H9 (cell line): Measurements from ENCODE around the gene RMI1. TPM values are rescaled to one million over a fixed set of nuclear protein-coding genes. Genes with fewer than 3 reads are reported as not detected.

ENCODE experiments used
- DNase-seq: peaks from one replicate; pipeline ENCODE4 v3.0.0-alpha.2; 2017
- H2AFZ ChIP-seq: one replicate; pipeline ENCODE4 v1.6.1; 2013; ENCODE audit warnings: mild to moderate bottlenecking, low read length, control low read depth, moderate library complexity
- H2AK5ac ChIP-seq: 2 replicates; pipeline ENCODE4 v1.6.1; 2013; ENCODE audit warnings: low read length, control low read depth, mixed read lengths; ENCODE audit not compliant: insufficient read length
- H2BK120ac ChIP-seq: one replicate; pipeline ENCODE4 v1.6.1; 2013; ENCODE audit warnings: low read depth, mild to moderate bottlenecking, low read length, control low read depth, inconsistent platforms; ENCODE audit not compliant: poor library complexity, severe bottlenecking
- H2BK12ac ChIP-seq: 2 replicates; pipeline ENCODE4 v1.6.1; 2013; ENCODE audit warnings: low read length, control low read depth, mixed read lengths, low read depth; ENCODE audit not compliant: insufficient read length
- H2BK15ac ChIP-seq: 2 replicates; pipeline ENCODE4 v1.6.1; 2013; ENCODE audit warnings: low read depth, low read length, control low read depth
- H2BK20ac ChIP-seq: one replicate; pipeline ENCODE4 v1.6.1; 2013; ENCODE audit warnings: low read depth, mild to moderate bottlenecking, low read length, control low read depth, inconsistent platforms; ENCODE audit not compliant: poor library complexity, severe bottlenecking
- H2BK5ac ChIP-seq: 2 replicates; pipeline ENCODE4 v1.6.1; 2013; ENCODE audit warnings: low read length, control low read depth, mixed read lengths; ENCODE audit not compliant: insufficient read length
- H3K14ac ChIP-seq: 2 replicates; pipeline ENCODE4 v1.6.1; 2013; ENCODE audit warnings: low read length, control low read depth; ENCODE audit not compliant: insufficient read depth
- H3K18ac ChIP-seq: 2 replicates; pipeline ENCODE4 v1.6.1; 2013; ENCODE audit warnings: low read depth, mild to moderate bottlenecking, mixed read lengths, low read length, control low read depth; ENCODE audit not compliant: insufficient read length
- H3K23ac ChIP-seq: 2 replicates; pipeline ENCODE4 v1.6.1; 2013; ENCODE audit warnings: low read length, control low read depth, mixed read lengths, low read depth; ENCODE audit not compliant: insufficient read length
- H3K23me2 ChIP-seq: 2 replicates; pipeline ENCODE4 v1.6.1; 2013; ENCODE audit warnings: low read depth, mild to moderate bottlenecking, mixed read lengths, low read length, control low read depth; ENCODE audit not compliant: insufficient read length, poor library complexity, severe bottlenecking
- H3K27ac ChIP-seq: 2 replicates; pipeline ENCODE4 v1.5.1; 2013; ENCODE audit warnings: low read length, control low read depth, mixed read lengths, low read depth; ENCODE audit not compliant: insufficient read length
- H3K27me3 ChIP-seq: 2 replicates; pipeline ENCODE4 v1.6.1; 2013; ENCODE audit warnings: low read length, control low read depth, inconsistent platforms; ENCODE audit not compliant: insufficient read depth
- H3K4ac ChIP-seq: 2 replicates; pipeline ENCODE4 v1.6.1; 2013; ENCODE audit warnings: low read depth, mild to moderate bottlenecking, control low read depth, inconsistent platforms, low read length, moderate library complexity
- H3K4me1 ChIP-seq: 2 replicates; pipeline ENCODE4 v1.6.1; 2013; ENCODE audit warnings: low read length, control low read depth, inconsistent platforms; ENCODE audit not compliant: insufficient read depth
- H3K4me2 ChIP-seq: 2 replicates; pipeline ENCODE4 v1.6.1; 2013; ENCODE audit warnings: low read length, control low read depth, mixed read lengths; ENCODE audit not compliant: insufficient read length, insufficient read depth
- H3K56ac ChIP-seq: 2 replicates; pipeline ENCODE4 v1.6.1; 2013; ENCODE audit warnings: low read depth, mild to moderate bottlenecking, mixed read lengths, low read length, control low read depth; ENCODE audit not compliant: insufficient read length
- H3K79me1 ChIP-seq: 2 replicates; pipeline ENCODE4 v1.6.1; 2013; ENCODE audit warnings: low read depth, mild to moderate bottlenecking, moderate library complexity, low read length, control low read depth, inconsistent platforms; ENCODE audit not compliant: insufficient read depth, poor library complexity, severe bottlenecking
- H3K79me2 ChIP-seq: 2 replicates; pipeline ENCODE4 v1.6.1; 2013; ENCODE audit warnings: low read length, control low read depth, inconsistent platforms; ENCODE audit not compliant: insufficient read depth
- H3K9ac ChIP-seq: 2 replicates; pipeline ENCODE4 v1.6.1; 2013; ENCODE audit warnings: low read length, control low read depth, mixed read lengths; ENCODE audit not compliant: insufficient read length; ENCODE audit errors: extremely low read depth
- H3K9me3 ChIP-seq: one replicate; pipeline ENCODE4 v1.6.1; 2013; ENCODE audit warnings: low read depth, low read length, inconsistent platforms; ENCODE audit not compliant: control insufficient read depth
- H3T11ph ChIP-seq: one replicate; pipeline ENCODE4 v1.6.1; 2013; ENCODE audit warnings: mild to moderate bottlenecking, low read length, control low read depth, inconsistent platforms
- H4K20me1 ChIP-seq: one replicate; pipeline ENCODE4 v1.6.1; 2013; ENCODE audit not compliant: control insufficient read depth, insufficient read length, insufficient read depth
- H4K5ac ChIP-seq: 2 replicates; pipeline ENCODE4 v1.6.1; 2013; ENCODE audit warnings: low read depth, mild to moderate bottlenecking, mixed read lengths, low read length, control low read depth; ENCODE audit not compliant: insufficient read length
- H4K8ac ChIP-seq: replicated peaks from 2 replicates; pipeline ENCODE4 v1.6.1; 2013; ENCODE audit warnings: low read length, control low read depth, mixed read lengths, low read depth; ENCODE audit not compliant: insufficient read length
- H4K91ac ChIP-seq: 2 replicates; pipeline ENCODE4 v1.6.1; 2013; ENCODE audit warnings: low read depth, mild to moderate bottlenecking, moderate library complexity, mixed read lengths, low read length, control low read depth; ENCODE audit not compliant: insufficient read length
- H3K27ac Mint-ChIP-seq, 3 experiments: 2 replicates in 2 of 3; 3 replicates in 1 of 3; pipeline ENCODE4 v1.8.0; 2020 to 2021; ENCODE audit warnings: mixed read lengths in 3 of 3, mild to moderate bottlenecking in 1 of 3, moderate library complexity in 1 of 3
- H3K27me3 Mint-ChIP-seq: 2 replicates; pipeline ENCODE4 v1.8.0; 2021; ENCODE audit warnings: low read depth, mild to moderate bottlenecking, moderate library complexity, mixed read lengths
- H3K36me3 Mint-ChIP-seq, 3 experiments: 2 replicates in 2 of 3; 3 replicates in 1 of 3; pipeline ENCODE4 v1.8.0; 2020 to 2021; ENCODE audit warnings: low read depth in 3 of 3, mixed read lengths in 3 of 3; ENCODE audit not compliant: insufficient read depth in 1 of 3
- H3K4me1 Mint-ChIP-seq, 2 experiments: 2 replicates each; pipeline ENCODE4 v1.8.0; 2020; ENCODE audit warnings: mixed read lengths in 2 of 2
- H3K4me3 Mint-ChIP-seq, 2 experiments: 2 replicates in 1 of 2; 3 replicates in 1 of 2; pipeline ENCODE4 v1.8.0; 2020 to 2021; ENCODE audit warnings: mild to moderate bottlenecking in 2 of 2, mixed read lengths in 2 of 2, moderate library complexity in 1 of 2
- H3K9me3 Mint-ChIP-seq, 2 experiments: 2 replicates in 1 of 2; 3 replicates in 1 of 2; pipeline ENCODE4 v1.8.0; 2020; ENCODE audit warnings: mild to moderate bottlenecking in 2 of 2, mixed read lengths in 2 of 2, moderate library complexity in 1 of 2
- CTCF ChIP-seq: fragments of 200-600 bp; sonication (generic); conservative IDR thresholded peaks from 3 replicates; pipeline ENCODE4 v1.8.0; 2021; ENCODE audit warnings: antibody characterized with exemption, mild to moderate bottlenecking
- WGBS: extraction: QIAGEN DNeasy Blood & Tissue Kit; methylation state at CpG from one replicate; pipeline ENCODE4 v1.1.7; 2013; ENCODE audit warnings: missing lambda C conversion rate, low lambda C conversion rate, mixed read lengths; ENCODE audit not compliant: insufficient read length; ENCODE audit errors: extremely low coverage; 5-methylcytosine and 5-hydroxymethylcytosine counted together
- total RNA-seq: library from RNA; stranded (reverse); gene quantifications from 2 replicates; pipeline ENCODE4 v1.2.1, GENCODE V29; 2021

The RMI1 gene
- total RNA-seq, 1 experiment from 2014 or later, result 22.4 TPM

- WGBS, result no CpG with 5 or more reads among the region's 3 CpGs
- H3K27ac Mint-ChIP-seq, result no peak overlapping the region
Measured at GRCh38 chr9:83986195-83986594, 5.6 kb downstream of the RMI1 start.

More at GRCh38 chr9:83986195-83986594, 5.6 kb downstream of the RMI1 start:
- Histone ChIP-seq H3K56ac (no peak overlapping the region), H3T11ph (no peak overlapping the region), H4K5ac (no peak overlapping the region), H3K4ac (no peak overlapping the region), H2BK5ac (no peak overlapping the region), H2AK5ac (no peak overlapping the region), H3K27me3 (no peaks in the 10 kb centered on the region), H3K18ac (no peak overlapping the region), H4K20me1 (no peaks in the 10 kb centered on the region), H2BK120ac (no peak overlapping the region), H3K79me2 (peaks cover 15% of the 10 kb centered on the region; the same call in 1 of the 2 replicates), H2BK12ac (no peak overlapping the region), H3K9me3 (no peaks in the 10 kb centered on the region), H4K8ac (no peak overlapping the region), H4K91ac (no peak overlapping the region), H3K4me1 (no peaks in the 10 kb centered on the region), H3K79me1 (peaks cover 4% of the 10 kb centered on the region), H3K14ac (no peak overlapping the region), H3K23ac (no peak overlapping the region), H2AFZ (no peak overlapping the region), H3K27ac (no peak overlapping the region), H2BK15ac (no peak overlapping the region), H3K9ac (no peak overlapping the region), H2BK20ac (no peak overlapping the region), H3K4me2 (no peak overlapping the region), H3K23me2 (peaks cover 4% of the 10 kb centered on the region)
- H3K27me3 Mint-ChIP-seq, result no peaks in the 10 kb centered on the region
- H3K9me3 Mint-ChIP-seq, result no peaks in the 10 kb centered on the region
- no peak for TF ChIP-seq CTCF
- DNase-seq, result no peak
- H3K4me3 Mint-ChIP-seq, result no peak overlapping the region
- peaks cover 23 to 26% of the 10 kb centered on the region in 2 experiments for H3K4me1 Mint-ChIP-seq
- peaks cover 14 to 31% (median 23%) of the 10 kb centered on the region in 3 experiments for H3K36me3 Mint-ChIP-seq
